ENCODE measurements around the gene KTN1. TPM values are rescaled to one million over a fixed set of nuclear protein-coding genes. Genes with fewer than 3 reads are reported as not detected.

Gene KTN1
- total RNA-seq, 1 donor from 2014 or later, result 138 TPM

DNA sequence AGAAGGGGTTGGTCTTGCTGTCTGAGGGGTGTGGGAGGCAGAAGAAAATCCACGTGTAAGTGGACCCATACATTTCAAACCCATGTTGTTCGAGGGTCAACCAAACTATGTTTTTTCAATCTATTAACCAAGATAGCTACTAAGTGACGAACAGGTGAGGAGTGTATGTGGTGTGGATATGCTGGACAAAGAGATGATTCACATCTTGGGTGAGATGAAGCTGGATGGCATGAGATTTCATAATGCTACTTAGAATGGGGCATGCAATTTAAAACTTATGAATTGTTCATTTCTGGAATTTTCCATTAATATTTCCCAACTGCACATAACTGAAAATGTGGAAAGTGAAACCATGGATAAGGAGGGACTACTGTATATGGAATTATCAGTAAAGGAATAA is 17.9 kb upstream of the KTN1 start:
- H3K4me1 Mint-ChIP-seq (ENCODE audit: unreplicated experiment), result peaks cover 7% of the 10 kb centered on the region
- DNase-seq (ENCODE audit: extremely low spot score, unreplicated experiment), result no peak
- H3K9me3 Mint-ChIP-seq (ENCODE audit: unreplicated experiment), result no peaks in the 10 kb centered on the region
- no peaks in the 10 kb centered on the region for H3K36me3 Mint-ChIP-seq (ENCODE audit: unreplicated experiment)
- no peaks in the 10 kb centered on the region for H3K27me3 Mint-ChIP-seq (ENCODE audit: unreplicated experiment)
- TF ChIP-seq, protein P1, sequence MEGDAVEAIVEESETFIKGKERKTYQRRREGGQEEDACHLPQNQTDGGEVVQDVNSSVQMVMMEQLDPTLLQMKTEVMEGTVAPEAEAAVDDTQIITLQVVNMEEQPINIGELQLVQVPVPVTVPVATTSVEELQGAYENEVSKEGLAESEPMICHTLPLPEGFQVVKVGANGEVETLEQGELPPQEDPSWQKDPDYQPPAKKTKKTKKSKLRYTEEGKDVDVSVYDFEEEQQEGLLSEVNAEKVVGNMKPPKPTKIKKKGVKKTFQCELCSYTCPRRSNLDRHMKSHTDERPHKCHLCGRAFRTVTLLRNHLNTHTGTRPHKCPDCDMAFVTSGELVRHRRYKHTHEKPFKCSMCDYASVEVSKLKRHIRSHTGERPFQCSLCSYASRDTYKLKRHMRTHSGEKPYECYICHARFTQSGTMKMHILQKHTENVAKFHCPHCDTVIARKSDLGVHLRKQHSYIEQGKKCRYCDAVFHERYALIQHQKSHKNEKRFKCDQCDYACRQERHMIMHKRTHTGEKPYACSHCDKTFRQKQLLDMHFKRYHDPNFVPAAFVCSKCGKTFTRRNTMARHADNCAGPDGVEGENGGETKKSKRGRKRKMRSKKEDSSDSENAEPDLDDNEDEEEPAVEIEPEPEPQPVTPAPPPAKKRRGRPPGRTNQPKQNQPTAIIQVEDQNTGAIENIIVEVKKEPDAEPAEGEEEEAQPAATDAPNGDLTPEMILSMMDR (IDR thresholded peaks at IDR 0.05), result no peak
- H3K4me3 Mint-ChIP-seq (ENCODE audit: unreplicated experiment), result no peak overlapping the region
- H3K27ac Mint-ChIP-seq (ENCODE audit: unreplicated experiment), result no peak overlapping the region

DNA sequence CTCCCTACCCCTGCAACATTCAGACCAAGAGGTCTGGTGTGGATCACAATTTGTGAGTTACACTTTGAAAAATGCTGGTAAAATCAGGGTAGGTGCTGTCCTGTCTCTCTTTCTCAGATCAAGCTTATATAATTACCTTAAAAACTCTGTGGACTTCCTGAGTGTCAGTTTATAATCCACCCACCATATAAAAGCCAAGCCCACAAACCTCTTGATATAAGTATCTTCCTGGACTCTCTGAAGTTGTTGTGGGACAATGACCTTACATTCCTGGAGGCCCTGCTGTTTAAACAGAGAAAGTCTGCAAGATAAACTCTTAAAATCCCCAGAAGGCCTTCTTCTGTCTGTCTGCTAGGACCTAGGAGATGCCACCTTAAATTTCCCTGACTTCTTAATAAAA is 11.4 kb upstream of the KTN1 start:
- TF ChIP-seq, protein P1 (IDR thresholded peaks at IDR 0.05), result no peak
- Mint-ChIP-seq H3K9me3 (ENCODE audit: unreplicated experiment) (no peaks in the 10 kb centered on the region), H3K4me1 (ENCODE audit: unreplicated experiment) (peaks cover 7% of the 10 kb centered on the region), H3K27me3 (ENCODE audit: unreplicated experiment) (no peaks in the 10 kb centered on the region), H3K4me3 (ENCODE audit: unreplicated experiment) (no peak overlapping the region), H3K36me3 (ENCODE audit: unreplicated experiment) (no peaks in the 10 kb centered on the region), H3K27ac (ENCODE audit: unreplicated experiment) (no peak overlapping the region)
- DNase-seq (ENCODE audit: extremely low spot score, unreplicated experiment), result no peak

DNA sequence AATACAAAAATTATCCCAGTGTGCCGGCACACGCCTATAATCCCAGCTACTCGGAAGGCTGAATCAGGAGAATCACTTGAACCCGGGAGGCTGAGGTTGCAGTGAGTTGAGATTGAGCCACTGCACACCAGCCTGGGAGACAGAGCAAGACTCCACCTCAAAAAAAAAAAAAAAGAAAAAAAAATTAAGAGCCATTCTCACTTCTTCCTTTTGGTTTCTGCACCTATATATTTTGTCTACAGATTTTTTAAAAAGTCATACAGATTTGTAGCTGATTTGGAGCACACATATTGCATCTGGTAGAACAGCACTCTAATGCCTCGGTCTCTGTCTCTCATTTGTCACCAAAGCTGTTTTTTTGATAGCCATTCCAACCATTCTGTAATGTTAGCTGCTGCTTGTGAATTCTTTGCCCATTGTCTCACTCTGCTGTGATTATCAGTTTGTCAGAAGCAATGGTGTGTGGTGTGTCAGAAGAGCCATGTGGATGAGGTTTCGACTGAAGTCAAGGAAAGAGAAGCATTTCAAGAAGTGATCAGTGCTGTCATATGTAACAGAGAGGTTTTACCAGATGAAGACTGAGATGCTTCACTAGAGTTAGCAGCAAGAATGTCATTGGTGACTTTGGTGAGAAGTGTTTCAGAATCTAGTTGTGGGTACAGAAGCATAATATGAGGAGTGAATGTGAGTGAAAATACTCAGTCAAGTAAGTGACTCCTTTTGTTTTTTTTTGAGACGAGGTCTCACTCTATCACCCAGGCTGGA is 8.7 kb upstream of the KTN1 start:
- TF ChIP-seq, protein P1 (IDR thresholded peaks at IDR 0.05), result no peak
- Mint-ChIP-seq H3K27me3 (ENCODE audit: unreplicated experiment) (no peaks in the 10 kb centered on the region), H3K27ac (ENCODE audit: unreplicated experiment) (no peak overlapping the region), H3K36me3 (ENCODE audit: unreplicated experiment) (no peaks in the 10 kb centered on the region), H3K4me3 (ENCODE audit: unreplicated experiment) (no peak overlapping the region), H3K9me3 (ENCODE audit: unreplicated experiment) (no peaks in the 10 kb centered on the region), H3K4me1 (ENCODE audit: unreplicated experiment) (peaks cover 7% of the 10 kb centered on the region)
- no peak for DNase-seq (ENCODE audit: extremely low spot score, unreplicated experiment)

DNA sequence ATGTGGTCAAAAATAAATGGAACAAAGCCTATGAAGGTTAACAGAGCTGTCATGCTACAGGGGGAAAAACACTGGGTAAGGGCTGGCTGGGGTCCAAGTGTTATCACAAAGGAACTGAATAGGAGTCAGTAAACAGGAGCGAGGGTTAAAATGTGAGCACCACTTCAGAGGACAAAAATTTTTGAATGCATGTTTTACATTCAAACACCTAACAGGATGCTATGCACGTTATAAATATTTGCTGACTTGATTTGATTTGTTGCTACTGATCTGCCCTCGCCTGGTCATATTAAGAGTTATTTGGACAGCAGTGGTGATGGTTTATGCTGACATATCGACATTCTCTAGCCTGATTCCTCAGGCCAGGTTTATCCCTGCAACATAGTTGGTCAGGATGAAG is 7.4 kb upstream of the KTN1 start:
- Mint-ChIP-seq H3K36me3 (ENCODE audit: unreplicated experiment) (no peaks in the 10 kb centered on the region), H3K27ac (ENCODE audit: unreplicated experiment) (no peak overlapping the region), H3K4me3 (ENCODE audit: unreplicated experiment) (no peak overlapping the region), H3K4me1 (ENCODE audit: unreplicated experiment) (peaks cover 7% of the 10 kb centered on the region), H3K27me3 (ENCODE audit: unreplicated experiment) (no peaks in the 10 kb centered on the region), H3K9me3 (ENCODE audit: unreplicated experiment) (no peaks in the 10 kb centered on the region)
- TF ChIP-seq, protein P1 (IDR thresholded peaks at IDR 0.05), result no peak
- no peak for DNase-seq (ENCODE audit: extremely low spot score, unreplicated experiment)

DNA sequence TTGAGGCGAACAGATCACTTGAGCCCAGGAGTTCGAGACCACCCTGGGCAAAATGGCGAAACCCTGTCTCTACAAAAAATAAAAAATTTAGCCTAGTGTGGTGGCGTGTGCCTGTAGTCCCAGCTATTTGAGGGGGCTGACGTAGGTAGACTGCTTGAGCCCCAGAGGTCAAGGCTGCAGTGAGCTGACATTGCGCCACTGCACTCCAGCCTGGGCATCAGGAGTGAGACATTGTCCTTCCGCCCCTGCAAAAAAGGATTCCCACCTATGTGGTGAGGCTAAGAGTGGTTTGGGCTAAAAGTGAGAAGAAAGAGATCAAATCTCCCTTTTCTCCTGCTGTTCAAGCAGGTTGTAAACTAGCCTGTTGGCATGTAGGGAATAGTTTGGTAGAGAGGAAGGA is 5.0 kb upstream of the KTN1 start:
- Mint-ChIP-seq H3K4me3 (ENCODE audit: unreplicated experiment) (no peak overlapping the region), H3K36me3 (ENCODE audit: unreplicated experiment) (no peaks in the 10 kb centered on the region)

More for the DNA sequence above, 5.0 kb upstream of the KTN1 start:
- H3K27ac Mint-ChIP-seq (ENCODE audit: unreplicated experiment), result no peak overlapping the region
- no peaks in the 10 kb centered on the region for H3K27me3 Mint-ChIP-seq (ENCODE audit: unreplicated experiment)
- peaks cover 17% of the 10 kb centered on the region for H3K4me1 Mint-ChIP-seq (ENCODE audit: unreplicated experiment)
- no peak for DNase-seq (ENCODE audit: extremely low spot score, unreplicated experiment)
- TF ChIP-seq, protein P1 (IDR thresholded peaks at IDR 0.05), result no peak
- no peaks in the 10 kb centered on the region for H3K9me3 Mint-ChIP-seq (ENCODE audit: unreplicated experiment)
